Measurements from ENCODE around the gene WDR46. TPM values are rescaled to one million over a fixed set of nuclear protein-coding genes. Genes with fewer than 3 reads are reported as not detected.

Gene WDR46
- total RNA-seq (10 to 100 TPM; 53.3 to 59.0 TPM), polyA plus RNA-seq (10 to 100 TPM; 71.3 to 83.7 (median 74.1) TPM), total RNA-seq (43.5 to 239 (median 66.3) reads per million in 6 experiments)

- peaks cover 22 to 51% (median 48%) of the 10 kb centered on the region in 4 donors for H3K4me1 Mint-ChIP-seq
- peaks cover 0 to 51% (median 12%) of the 10 kb centered on the region in 3 donors for H3K36me3 Mint-ChIP-seq
- POLR2A ChIA-PET, result interaction anchor here (0.6 to 7.0 kb wide), 28 partner anchors 9 to 1388 kb away, joined by 3 to 128 read pairs (median 4); partner anchors contain the start of genes B3GALT4, CUTA, RGL2 and RPS18
Observed at GRCh38 chr6:33288921-33289783, at the start of gene WDR46, which contains the start of gene PFDN6. WDR46 (minus strand) TSS chr6:33289239; CDS start chr6:33289170, 69 bp downstream. PFDN6 (plus strand) TSS chr6:33289601; CDS start chr6:33289857, 256 bp downstream.

GRCh38 chr6:33336495-33336894 is 47.5 kb upstream of the WDR46 start:
- ATAC-seq (no peak), DNase-seq (no peak)
- H3K27me3 Mint-ChIP-seq, result no peaks in the 10 kb centered on the region
- peak overlapping the region in 2 of 10 donors; percentile 24 to 33 for H3K27ac Mint-ChIP-seq
- H3K4me3 Mint-ChIP-seq, result no peak overlapping the region
- POLR2A ChIA-PET, result interaction anchor here (1.0 to 4.0 kb wide), 3 partner anchors 8 to 54 kb away, joined by 3 to 23 read pairs (median 7); partner anchors contain the start of gene ZBTB22
- no peaks in the 10 kb centered on the region for H3K9me3 Mint-ChIP-seq
- H3K36me3 Mint-ChIP-seq, result no peaks in the 10 kb centered on the region
- H3K4me1 Mint-ChIP-seq, result peaks cover 5 to 44% (median 13%) of the 10 kb centered on the region in 4 donors

More at GRCh38 chr6:33288921-33289783, at the start of gene WDR46, which contains the start of gene PFDN6:
- ATAC-seq, result peak; percentile 96 to 97
- peak within 1 kb of the TSS; percentile 87 to 100 (median 99) for H3K4me3 Mint-ChIP-seq
- H3K27me3 Mint-ChIP-seq, result no peaks in the 10 kb centered on the region
- peak within 1 kb of the TSS; percentile 84 to 97 (median 94) for H3K27ac Mint-ChIP-seq
- no peaks in the 10 kb centered on the region for H3K9me3 Mint-ChIP-seq
- peak; percentile 53 to 91 (median 81) for DNase-seq

- Mint-ChIP-seq H3K36me3 (no peaks in the 10 kb centered on the region), H3K27me3 (no peaks in the 10 kb centered on the region)
- POLR2A ChIA-PET, result interaction anchor here (0.5 to 4.0 kb wide), 4 partner anchors 9 to 55 kb away, joined by 3 to 23 read pairs (median 6); partner anchors contain the start of gene ZBTB22
Observed at GRCh38 chr6:33335916-33336315, 46.9 kb upstream of the WDR46 start.

GRCh38 chr6:33333666-33334065 is 44.6 kb upstream of the WDR46 start:
- H3K36me3 Mint-ChIP-seq, result no peaks in the 10 kb centered on the region
- DNase-seq, result no peak
- POLR2A ChIA-PET, result interaction anchor here (0.8 to 4.0 kb wide), 2 partner anchors 9 to 11 kb away, joined by 5 to 23 read pairs; no protein-coding TSS in a partner anchor

More at GRCh38 chr6:33335916-33336315, 46.9 kb upstream of the WDR46 start:
- H3K9me3 Mint-ChIP-seq, result no peaks in the 10 kb centered on the region
- no peak overlapping the region for H3K4me3 Mint-ChIP-seq
- H3K27ac Mint-ChIP-seq, result no peak overlapping the region
- no peak for DNase-seq
- peaks cover 5 to 46% (median 13%) of the 10 kb centered on the region in 4 donors for H3K4me1 Mint-ChIP-seq
- no peak for ATAC-seq

GRCh38 chr6:33330736-33331135 is 41.7 kb upstream of the WDR46 start:
- no peaks in the 10 kb centered on the region for H3K27me3 Mint-ChIP-seq
- H3K4me3 Mint-ChIP-seq, result no peak overlapping the region
- no peak for ATAC-seq
- H3K36me3 Mint-ChIP-seq, result no peaks in the 10 kb centered on the region
- POLR2A ChIA-PET, result interaction anchor here (0.6 to 0.9 kb wide), 3 partner anchors 12 to 90 kb away, joined by 3 to 8 read pairs (median 3); no protein-coding TSS in a partner anchor
- H3K4me1 Mint-ChIP-seq, result peaks cover 3 to 43% (median 13%) of the 10 kb centered on the region in 4 donors
- no peak for DNase-seq
- H3K9me3 Mint-ChIP-seq, result no peaks in the 10 kb centered on the region
- no peak overlapping the region for H3K27ac Mint-ChIP-seq

More at GRCh38 chr6:33333666-33334065, 44.6 kb upstream of the WDR46 start:
- H3K27me3 Mint-ChIP-seq, result no peaks in the 10 kb centered on the region
- H3K4me1 Mint-ChIP-seq, result peaks cover 3 to 46% (median 12%) of the 10 kb centered on the region in 4 donors
- peak overlapping the region in 2 of 10 donors; percentile 26 to 34 for H3K27ac Mint-ChIP-seq
- no peaks in the 10 kb centered on the region for H3K9me3 Mint-ChIP-seq
- ATAC-seq, result no peak
- H3K4me3 Mint-ChIP-seq, result no peak overlapping the region

- Mint-ChIP-seq H3K4me1 (peaks cover 0 to 41% (median 9%) of the 10 kb centered on the region in 4 donors), H3K36me3 (no peaks in the 10 kb centered on the region), H3K27ac (peak overlapping the region in 1 of 10 donors; percentile 16), H3K4me3 (no peak overlapping the region), H3K27me3 (no peaks in the 10 kb centered on the region), H3K9me3 (no peaks in the 10 kb centered on the region)
- ATAC-seq (no peak), DNase-seq (no peak)
- POLR2A ChIA-PET, result interaction anchor here (1.1 kb wide), 1 partner anchor 15 kb away, joined by 6 read pairs; no protein-coding TSS in a partner anchor
Observed at GRCh38 chr6:33329058-33329457, 40.0 kb upstream of the WDR46 start.

GRCh38 chr6:33324125-33324524 is 35.1 kb upstream of the WDR46 start:
- Mint-ChIP-seq H3K4me3 (peak overlapping the region; percentile 96 to 100 (median 99)), H3K36me3 (peaks cover 0 to 32% (median 10%) of the 10 kb centered on the region in 3 donors), H3K4me1 (peaks cover 28 to 54% (median 46%) of the 10 kb centered on the region in 4 donors), H3K9me3 (no peaks in the 10 kb centered on the region), H3K27ac (peak overlapping the region; percentile 94 to 98 (median 97)), H3K27me3 (no peaks in the 10 kb centered on the region)
- DNase-seq (no peak), ATAC-seq (no peak)
- POLR2A ChIA-PET, result interaction anchor here (0.8 to 1.5 kb wide), 7 partner anchors 13 to 256 kb away, joined by 3 to 5 read pairs (median 3); partner anchors contain the start of genes BAK1 and RING1

GRCh38 chr6:33323623-33323948 is 34.5 kb upstream of the WDR46 start:
- DNase-seq, result peak in 1 of 10 donors; percentile 22
- H3K4me1 Mint-ChIP-seq, result peaks cover 31 to 56% (median 52%) of the 10 kb centered on the region in 4 donors

GRCh38 chr6:33321227-33321626 is 32.2 kb upstream of the WDR46 start:
- Mint-ChIP-seq H3K27ac (peak overlapping the region in 9 of 10 donors; percentile 14 to 98 (median 76)), H3K27me3 (no peaks in the 10 kb centered on the region), H3K4me3 (peak overlapping the region; percentile 78 to 100 (median 98)), H3K9me3 (no peaks in the 10 kb centered on the region), H3K4me1 (peaks cover 40 to 77% (median 72%) of the 10 kb centered on the region in 4 donors), H3K36me3 (peaks cover 0 to 45% (median 16%) of the 10 kb centered on the region in 3 donors)
- DNase-seq (no peak), ATAC-seq (no peak)
- POLR2A ChIA-PET, result interaction anchor here (0.5 to 1.9 kb wide), 6 partner anchors 12 to 109 kb away, joined by 3 to 7 read pairs (median 4); partner anchors contain the start of genes CUTA, PFDN6, RPS18 and VPS52

More at GRCh38 chr6:33323623-33323948, 34.5 kb upstream of the WDR46 start:
- Mint-ChIP-seq H3K4me3 (peak overlapping the region; percentile 96 to 100 (median 99)), H3K36me3 (peaks cover 0 to 37% (median 13%) of the 10 kb centered on the region in 3 donors), H3K27ac (peak overlapping the region; percentile 94 to 98 (median 97)), H3K27me3 (no peaks in the 10 kb centered on the region), H3K9me3 (no peaks in the 10 kb centered on the region)
- POLR2A ChIA-PET, result interaction anchor here (0.7 to 1.5 kb wide), 10 partner anchors 13 to 353 kb away, joined by 3 to 5 read pairs (median 4); partner anchors contain the start of genes BAK1 and RING1
- ATAC-seq, result no peak

- Mint-ChIP-seq H3K27ac (peak overlapping the region; percentile 44 to 98 (median 81)), H3K4me3 (peak overlapping the region; percentile 78 to 100 (median 98)), H3K9me3 (no peaks in the 10 kb centered on the region), H3K27me3 (no peaks in the 10 kb centered on the region), H3K4me1 (peaks cover 42 to 81% (median 77%) of the 10 kb centered on the region in 4 donors), H3K36me3 (peaks cover 0 to 45% (median 16%) of the 10 kb centered on the region in 3 donors)
- ATAC-seq (no peak), DNase-seq (no peak)
- POLR2A ChIA-PET, result interaction anchor here (0.5 to 1.9 kb wide), 7 partner anchors 12 to 110 kb away, joined by 3 to 7 read pairs (median 4); partner anchors contain the start of genes CUTA, PFDN6, RPS18 and VPS52
Observed at GRCh38 chr6:33320315-33321181, 31.5 kb upstream of the WDR46 start.

GRCh38 chr6:33319939-33320314 is 30.9 kb upstream of the WDR46 start:
- Mint-ChIP-seq H3K9me3 (no peaks in the 10 kb centered on the region), H3K4me3 (peak overlapping the region; percentile 19 to 100 (median 97)), H3K36me3 (peaks cover 0 to 45% (median 16%) of the 10 kb centered on the region in 3 donors), H3K4me1 (peaks cover 42 to 88% (median 84%) of the 10 kb centered on the region in 4 donors), H3K27me3 (no peaks in the 10 kb centered on the region), H3K27ac (peak overlapping the region in 9 of 10 donors; percentile 34 to 98 (median 89))
- ATAC-seq (no peak), DNase-seq (no peak)
- POLR2A ChIA-PET, result interaction anchor here (1.4 to 1.9 kb wide), 4 partner anchors 20 to 110 kb away, joined by 3 to 6 read pairs (median 4); partner anchors contain the start of gene CUTA

Data from naive thymus-derived CD8-positive, alpha-beta T cell (primary cell).